ENCODE results near the gene ZDHHC11.

GRCh38 chr5:862367-863243, 11.8 kb upstream of the ZDHHC11 start:
- no peak for TF ChIP-seq SIN3A (IDR thresholded peaks at IDR 0.05; ENCODE audit: low read depth)
- TF ChIP-seq POLR2AphosphoS5 (IDR thresholded peaks at IDR 0.05; ENCODE audit: low read depth, low read length) = no peak
- no peak for TF ChIP-seq TCF7L2 (IDR thresholded peaks at IDR 0.05; ENCODE audit: borderline replicate concordance, extremely low read depth, insufficient read depth, insufficient read length)
- no peak for TF ChIP-seq CTCF (IDR thresholded peaks at IDR 0.05 in 2 of 3, conservative IDR thresholded peaks at IDR 0.05 in 1 of 3; ENCODE audit: borderline replicate concordance in 1 of 3, insufficient read depth in 1 of 3, low read depth in 2 of 3, low read length in 2 of 3)
- TF ChIP-seq EZH2phosphoT487 (IDR thresholded peaks at IDR 0.05; ENCODE audit: borderline replicate concordance) = no peak
- TF ChIP-seq ELF1 (IDR thresholded peaks at IDR 0.05; ENCODE audit: borderline replicate concordance, low read depth) = no peak
- no peak for TF ChIP-seq CBX3 (IDR thresholded peaks at IDR 0.05; ENCODE audit: low read depth)
- no peak for TF ChIP-seq REST (IDR thresholded peaks at IDR 0.05; ENCODE audit: low read depth)
- no peak for TF ChIP-seq POLR2A (IDR thresholded peaks at IDR 0.05; ENCODE audit: borderline replicate concordance, extremely low read depth, insufficient read depth, insufficient read length)
- no peak for TF ChIP-seq EZH2 (IDR thresholded peaks at IDR 0.05)
- no peak for TF ChIP-seq ZNF274 (IDR thresholded peaks at IDR 0.05; ENCODE audit: low read depth, low read length)
- TF ChIP-seq YY1 (IDR thresholded peaks at IDR 0.05; ENCODE audit: extremely low read depth, insufficient replicate concordance, low read depth, low read length) = no peak
- TF ChIP-seq JUND (IDR thresholded peaks at IDR 0.05) = no peak
- TF ChIP-seq MAX (IDR thresholded peaks at IDR 0.05) = no peak
